Endothelial cell of umbilical vein (primary cell): ENCODE results near the gene FLT3. TPM values are rescaled to one million over a fixed set of nuclear protein-coding genes. Genes with fewer than 3 reads are reported as not detected.

ENCODE experiments used
- BruUV-seq: library from RNA; stranded (reverse); fragments of 400-500 nt; replicated peaks from 2 replicates; lab custom pipeline; 2021; lab: Mats Ljungman, UMichigan
- CTCF ChIA-PET: fragments of 300-600, 350-600 bp; sonication (Branson Sonifier 250); formaldehyde crosslinking; loops from one replicate; lab custom pipeline; 2021; ENCODE audit warnings: antibody characterized with exemption, inconsistent platforms; lab: Charles Lee
- POLR2A ChIA-PET: fragments of 300-600, 350-600 bp; sonication (Branson Sonifier 250); formaldehyde crosslinking; loops from one replicate; lab custom pipeline; 2021; ENCODE audit warnings: antibody characterized with exemption, inconsistent platforms; lab: Charles Lee
- DNase-seq: peaks from one replicate; pipeline ENCODE4 v3.0.0-alpha.2; 2011; ENCODE audit warnings: low read depth, low spot score
- FAIRE-seq: peaks from 2 replicates; lab custom pipeline; 2011; peaks lifted over from hg19 to GRCh38; lab: Jason Lieb, UNC
- H2AFZ ChIP-seq: 2 replicates; pipeline ENCODE4 v1.6.0; 2012; ENCODE audit warnings: low read depth, low read length, control low read depth, inconsistent platforms
- H3K27ac ChIP-seq: 2 replicates; pipeline ENCODE4 v1.5.1; 2011; ENCODE audit warnings: low read depth, mild to moderate bottlenecking, control low read depth, low read length, moderate library complexity; ENCODE audit not compliant: insufficient read depth
- H3K27me3 ChIP-seq, 2 experiments: 2 replicates each; pipeline versions ENCODE4 v1.6.0 to v1.6.1; 2011; ENCODE audit warnings: low read length in 2 of 2, mixed read lengths in 1 of 2; ENCODE audit not compliant: control insufficient read depth in 2 of 2, insufficient read depth in 2 of 2
- H3K36me3 ChIP-seq, 2 experiments: 2 replicates in 1 of 2; 3 replicates in 1 of 2; pipeline ENCODE4 v1.5.1; 2011; ENCODE audit warnings: low read length in 2 of 2, mild to moderate bottlenecking in 1 of 2, moderate library complexity in 1 of 2; ENCODE audit not compliant: control insufficient read depth in 2 of 2, insufficient read depth in 2 of 2; ENCODE audit errors: extremely low read depth in 1 of 2
- H3K4me1 ChIP-seq: 3 replicates; pipeline ENCODE4 v1.5.1; 2011; ENCODE audit warnings: mild to moderate bottlenecking, low read length; ENCODE audit not compliant: control insufficient read depth, insufficient read depth; ENCODE audit errors: extremely low read depth
- H3K4me2 ChIP-seq: 2 replicates; pipeline ENCODE4 v1.6.1; 2011; ENCODE audit warnings: low read length, control low read depth, mixed read lengths; ENCODE audit not compliant: insufficient read depth
- H3K4me3 ChIP-seq, 3 experiments: fragments of 200-600 bp in 1 of 3; sonication (generic), shearing (Covaris generic) in 1 of 3; replicated peaks in 1 of 3; 2 replicates each; pipeline ENCODE4 v1.5.1; 2011 to 2016; ENCODE audit warnings: control low read depth in 3 of 3, low read length in 3 of 3, mild to moderate bottlenecking in 2 of 3, inconsistent platforms in 1 of 3, low read depth in 1 of 3, moderate library complexity in 1 of 3; ENCODE audit not compliant: insufficient read depth in 1 of 3
- H3K79me2 ChIP-seq: 2 replicates; pipeline ENCODE4 v1.6.0; 2012; ENCODE audit warnings: low read length, inconsistent platforms; ENCODE audit not compliant: control insufficient read depth, insufficient read depth
- H3K9ac ChIP-seq: replicated peaks from 2 replicates; pipeline ENCODE3; 2011; ENCODE audit warnings: low read length, control low read depth; ENCODE audit not compliant: insufficient read depth; ENCODE audit errors: extremely low read depth
- H3K9me1 ChIP-seq: replicated peaks from 3 replicates; pipeline ENCODE4 v1.6.0; 2011; ENCODE audit warnings: mild to moderate bottlenecking, low read length; ENCODE audit not compliant: control insufficient read depth, insufficient read depth; ENCODE audit errors: extremely low read depth
- H3K9me3 ChIP-seq: replicated peaks from 2 replicates; pipeline ENCODE4 v1.5.1; 2012; ENCODE audit warnings: low read length, inconsistent platforms; ENCODE audit not compliant: control insufficient read depth, insufficient read depth
- H4K20me1 ChIP-seq: replicated peaks from 2 replicates; pipeline ENCODE3; 2011; ENCODE audit warnings: mild to moderate bottlenecking, low read length; ENCODE audit not compliant: control insufficient read depth, insufficient read depth; ENCODE audit errors: extremely low read depth
- FOS ChIP-seq: IDR thresholded peaks from 2 replicates; pipeline ENCODE4 v1.6.1; 2011; ENCODE audit warnings: mild to moderate bottlenecking, low read length, moderate library complexity, borderline replicate concordance; ENCODE audit not compliant: insufficient read depth
- GATA2 ChIP-seq: IDR thresholded peaks from 2 replicates; pipeline ENCODE4 v1.7.0; 2011; ENCODE audit warnings: low read depth, mild to moderate bottlenecking, moderate library complexity, mixed read lengths, low read length; ENCODE audit not compliant: insufficient read length, insufficient read depth
- JUN ChIP-seq: IDR thresholded peaks from 2 replicates; pipeline ENCODE4 v1.6.1; 2011; ENCODE audit warnings: borderline replicate concordance, low read depth; ENCODE audit not compliant: insufficient read length, insufficient read depth
- dilution Hi-C: fragments of 300-500 bp; cut with MboI; formaldehyde crosslinking; loops from one replicate; pipeline ENCODE4 v1.15.0; 2019; ENCODE audit warnings: low sequenced_read_pairs; ENCODE audit not compliant: extremely low pct_ligation_motif_present
- intact Hi-C: fragments of 100-400 bp; cut with micrococcal nuclease; formaldehyde crosslinking; loops from one replicate; pipeline ENCODE4 v1.10.0; 2022
- polyA plus RNA-seq, 4 experiments: library from polyadenylated mRNA; depleted of rRNA in 3 of 4; stranded (reverse) in 3 of 4; unstranded in 1 of 4; fragments of >200 nt; gene quantifications; 2 replicates each; pipeline versions ENCODE4 v1.2.1 to v1.2.3, GENCODE V29; 2011 to 2012; ENCODE audit warnings: missing spikeins in 1 of 4
- total RNA-seq: library from RNA; stranded (reverse); gene quantifications from 2 replicates; pipeline ENCODE4 v1.2.3, GENCODE V29; 2021
- TF ChIP-seq, protein P1 (sequence below), 2 donors: IDR thresholded peaks; 1 replicate in 1 of 2; 2 replicates in 1 of 2; pipeline ENCODE4 v1.5.1; 2011; ENCODE audit warnings: low read length in 2 of 2, mild to moderate bottlenecking in 2 of 2, moderate library complexity in 2 of 2, control low read depth in 1 of 2, inconsistent platforms in 1 of 2, low read depth in 1 of 2; ENCODE audit not compliant: insufficient read depth in 1 of 2; ENCODE audit errors: extremely low read depth in 1 of 2
- TF ChIP-seq, protein P2 (sequence below): IDR thresholded peaks from 2 replicates; pipeline ENCODE4 v1.6.1; 2011; ENCODE audit not compliant: insufficient read depth, insufficient read length

FLT3 gene
- total and polyA plus RNA-seq, 2 donors (not counting 3 experiments of a cell fraction or from before 2014, with no cell fraction given) = 0.03 TPM; not detected in 1

DNA sequence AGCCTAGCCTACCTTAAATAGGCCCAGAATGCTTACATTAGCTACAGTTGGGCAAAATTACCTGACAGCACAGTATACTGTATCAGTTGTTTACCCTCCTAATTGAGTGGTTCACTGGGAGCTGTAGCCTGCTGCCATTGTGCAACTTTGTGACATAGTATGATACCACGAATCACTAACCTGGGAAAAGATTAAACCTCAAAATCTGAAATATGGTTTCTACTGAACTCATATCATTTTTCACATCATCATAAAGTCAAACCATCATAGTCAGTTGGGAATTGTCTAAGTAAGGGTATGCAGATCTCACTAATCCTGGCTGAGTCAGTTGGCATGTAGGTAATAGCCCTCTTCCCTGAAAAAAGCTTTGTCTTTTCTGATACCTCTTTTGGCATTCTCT is 47.1 kb upstream of the FLT3 start:
- Histone ChIP-seq H3K36me3 (no peaks in the 10 kb centered on the region), H3K9me1 (no peaks in the 10 kb centered on the region), H3K27me3 (no peaks in the 10 kb centered on the region), H3K27ac (no peak overlapping the region), H3K9me3 (no peaks in the 10 kb centered on the region), H3K4me1 (no peaks in the 10 kb centered on the region), H3K4me3 (no peak overlapping the region), H4K20me1 (peaks cover 6% of the 10 kb centered on the region), H3K4me2 (no peak overlapping the region), H2AFZ (no peak overlapping the region), H3K79me2 (peaks cover 73% of the 10 kb centered on the region), H3K9ac (no peak overlapping the region)
- no TSS peak for BruUV-seq
- ChIA-PET CTCF (interaction anchor here (0.9 kb wide), 1 partner anchor 8 kb away, joined by 3 read pairs; no protein-coding TSS in a partner anchor), POLR2A (interaction anchor here (0.6 kb wide), 1 partner anchor 397 kb away, joined by 9 read pairs; no protein-coding TSS in a partner anchor)
- TF ChIP-seq FOS (no peak), GATA2 (no peak), JUN (no peak)
- TF ChIP-seq, protein P1, sequence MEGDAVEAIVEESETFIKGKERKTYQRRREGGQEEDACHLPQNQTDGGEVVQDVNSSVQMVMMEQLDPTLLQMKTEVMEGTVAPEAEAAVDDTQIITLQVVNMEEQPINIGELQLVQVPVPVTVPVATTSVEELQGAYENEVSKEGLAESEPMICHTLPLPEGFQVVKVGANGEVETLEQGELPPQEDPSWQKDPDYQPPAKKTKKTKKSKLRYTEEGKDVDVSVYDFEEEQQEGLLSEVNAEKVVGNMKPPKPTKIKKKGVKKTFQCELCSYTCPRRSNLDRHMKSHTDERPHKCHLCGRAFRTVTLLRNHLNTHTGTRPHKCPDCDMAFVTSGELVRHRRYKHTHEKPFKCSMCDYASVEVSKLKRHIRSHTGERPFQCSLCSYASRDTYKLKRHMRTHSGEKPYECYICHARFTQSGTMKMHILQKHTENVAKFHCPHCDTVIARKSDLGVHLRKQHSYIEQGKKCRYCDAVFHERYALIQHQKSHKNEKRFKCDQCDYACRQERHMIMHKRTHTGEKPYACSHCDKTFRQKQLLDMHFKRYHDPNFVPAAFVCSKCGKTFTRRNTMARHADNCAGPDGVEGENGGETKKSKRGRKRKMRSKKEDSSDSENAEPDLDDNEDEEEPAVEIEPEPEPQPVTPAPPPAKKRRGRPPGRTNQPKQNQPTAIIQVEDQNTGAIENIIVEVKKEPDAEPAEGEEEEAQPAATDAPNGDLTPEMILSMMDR (IDR thresholded peaks at IDR 0.05; ENCODE audit: extremely low read depth in 1 of 2, insufficient read depth in 1 of 2, low read depth in 1 of 2, low read length in 2 of 2) = no peak
- TF ChIP-seq, protein P2, sequence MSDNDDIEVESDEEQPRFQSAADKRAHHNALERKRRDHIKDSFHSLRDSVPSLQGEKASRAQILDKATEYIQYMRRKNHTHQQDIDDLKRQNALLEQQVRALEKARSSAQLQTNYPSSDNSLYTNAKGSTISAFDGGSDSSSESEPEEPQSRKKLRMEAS = no peak
- intact Hi-C loops = no loop called here
- FAIRE-seq (no peak), DNase-seq (no peak)
- dilution Hi-C loops = no loop called here
